Amniotic stem cell (primary cell): ENCODE results near the gene SCART1.
"Not testable (repeated sequence)": the region's sequence is repeated elsewhere in the genome, so short reads cannot be mapped to it uniquely, and the experiment has no call there.

ENCODE experiments used
- DNase-seq: peaks from one replicate; lab custom pipeline; 2025; lab: John Stamatoyannopoulos, UW

Gene SCART1

GRCh38 chr10:133456041-133456951 lies 2.6 kb downstream of the SCART1 start:
- DNase-seq = no peak

GRCh38 chr10:133457100-133457841 lies 3.5 kb downstream of the SCART1 start:
- DNase-seq = no peak

GRCh38 chr10:133458021-133458709 lies 4.4 kb downstream of the SCART1 start:
- no peak for DNase-seq

GRCh38 chr10:133458710-133459453 lies 5.1 kb downstream of the SCART1 start:
- DNase-seq = no peak

- no peak for DNase-seq
Measured at GRCh38 chr10:133459454-133460207, 5.9 kb downstream of the SCART1 start.

GRCh38 chr10:133460208-133460769 lies 6.5 kb downstream of the SCART1 start:
- DNase-seq = no peak

GRCh38 chr10:133461027-133461426 lies 7.3 kb downstream of the SCART1 start:
- no peak for DNase-seq

GRCh38 chr10:133461841-133462240 lies 8.1 kb downstream of the SCART1 start:
- no peak for DNase-seq

GRCh38 chr10:133462512-133463305 lies 9.0 kb downstream of the SCART1 start:
- no peak for DNase-seq

GRCh38 chr10:133464582-133465031 lies 10.9 kb downstream of the SCART1 start:
- DNase-seq = no peak

- no peak for DNase-seq
Measured at GRCh38 chr10:133465191-133465949, 11.6 kb downstream of the SCART1 start.

GRCh38 chr10:133465950-133466474 lies 12.3 kb downstream of the SCART1 start:
- DNase-seq = no peak

- DNase-seq = no peak
Measured at GRCh38 chr10:133466683-133467275, 13.0 kb downstream of the SCART1 start.

GRCh38 chr10:133467286-133467911 lies 13.7 kb downstream of the SCART1 start:
- no peak for DNase-seq

- DNase-seq = not testable (repeated sequence)
Measured at GRCh38 chr10:133469205-133469604, 15.5 kb downstream of the SCART1 start.

- DNase-seq = no peak
Measured at GRCh38 chr10:133471300-133472109, 17.8 kb downstream of the SCART1 start.

GRCh38 chr10:133473270-133473669 lies 19.5 kb downstream of the SCART1 start:
- DNase-seq = no peak
